B cell (primary cell): ENCODE results near the gene ACSL1. TPM values are rescaled to one million over a fixed set of nuclear protein-coding genes. Genes with fewer than 3 reads are reported as not detected.

Experiments
- ATAC-seq: fragments of 200-7000 bp; cut with Tn5 transposase; one replicate; pipeline ENCODE4 v1.10.0; 2021; ENCODE audit warnings: low read depth, mild to moderate bottlenecking, moderate number of reproducible peaks, moderate library complexity
- CTCF ChIA-PET: fragments of 350-600 bp; sonication (Branson Sonifier 250); formaldehyde crosslinking; loops from one replicate; lab custom pipeline; 2021; ENCODE audit warnings: antibody characterized with exemption, inconsistent platforms; lab: Charles Lee
- POLR2A ChIA-PET: fragments of 350-600 bp; sonication (Branson Sonifier 250); formaldehyde crosslinking; loops from one replicate; lab custom pipeline; 2021; ENCODE audit warnings: antibody characterized with exemption; lab: Charles Lee
- DNase-seq: peaks from one replicate; pipeline ENCODE4 v3.0.0; 2013
- H2AFZ ChIP-seq: 2 replicates; pipeline ENCODE4 v1.6.1; 2012; ENCODE audit warnings: mild to moderate bottlenecking, low read depth, low read length; ENCODE audit not compliant: insufficient read depth, poor library complexity, severe bottlenecking
- H3K27ac ChIP-seq, 2 donors: 1 replicate in 1 of 2; 2 replicates in 1 of 2; pipeline ENCODE4 v1.5.1; 2012 to 2013; ENCODE audit warnings: low read length in 2 of 2, mild to moderate bottlenecking in 2 of 2, moderate library complexity in 1 of 2
- H3K27me3 ChIP-seq, 4 experiments: fragments of 200-600 bp in 1 of 4; sonication (generic) in 1 of 4; replicated peaks in 1 of 4; 1 replicate in 2 of 4; 2 replicates in 2 of 4; pipeline versions ENCODE4 v1.6.1 to v1.7.0; 2013 to 2016; ENCODE audit warnings: low read length in 3 of 4, mild to moderate bottlenecking in 2 of 4, mixed read lengths in 1 of 4, moderate library complexity in 1 of 4; ENCODE audit not compliant: insufficient read depth in 4 of 4, control insufficient read depth in 3 of 4; ENCODE audit errors: control extremely low read depth in 1 of 4
- H3K36me3 ChIP-seq, 2 experiments: replicated peaks in 1 of 2; 1 replicate in 1 of 2; 2 replicates in 1 of 2; pipeline versions ENCODE4 v1.6.1 to v1.7.1; 2013; ENCODE audit warnings: low read length in 1 of 2; ENCODE audit not compliant: insufficient read depth in 2 of 2, control insufficient read depth in 1 of 2; ENCODE audit errors: control extremely low read depth in 1 of 2, extremely low read depth in 1 of 2
- H3K4me1 ChIP-seq, 2 donors: fragments of 200-600 bp in 1 of 2; sonication (generic) in 1 of 2; 1 replicate in 1 of 2; 2 replicates in 1 of 2; pipeline versions ENCODE4 v1.5.1 to v1.6.1; 2013 to 2017; ENCODE audit warnings: low read length in 2 of 2; ENCODE audit not compliant: control insufficient read depth in 2 of 2, insufficient read depth in 2 of 2
- H3K4me2 ChIP-seq: replicated peaks from 2 replicates; pipeline ENCODE3; 2012; ENCODE audit warnings: mild to moderate bottlenecking, low read depth, low read length; ENCODE audit not compliant: poor library complexity, severe bottlenecking
- H3K4me3 ChIP-seq, 5 experiments: fragments of 200-600 bp in 1 of 5; sonication (generic) in 1 of 5; 1 replicate in 3 of 5; 2 replicates in 2 of 5; pipeline versions ENCODE4 v1.5.1 to v1.7.0; 2011 to 2016; ENCODE audit warnings: low read length in 4 of 5, mild to moderate bottlenecking in 4 of 5, low read depth in 2 of 5, control low read depth in 1 of 5, moderate library complexity in 1 of 5; ENCODE audit not compliant: insufficient read depth in 1 of 5; ENCODE audit errors: control extremely low read depth in 1 of 5, extremely low read depth in 1 of 5
- H3K79me2 ChIP-seq: fragments of 200-600 bp; sonication (generic); one replicate; pipeline ENCODE4 v1.6.0; 2016; ENCODE audit warnings: low read length; ENCODE audit not compliant: control insufficient read depth, insufficient read depth
- H3K9ac ChIP-seq: fragments of 200-600 bp; sonication (generic); 2 replicates; pipeline ENCODE4 v1.6.1; 2017; ENCODE audit warnings: mild to moderate bottlenecking, low read length, moderate library complexity
- H3K9me3 ChIP-seq, 3 donors: one replicate each; pipeline versions ENCODE4 v1.6.1 to v1.7.1; 2013; ENCODE audit warnings: low read length in 2 of 3; ENCODE audit not compliant: control insufficient read depth in 2 of 3, insufficient read depth in 1 of 3; ENCODE audit errors: control extremely low read depth in 1 of 3
- H4K20me1 ChIP-seq: 2 replicates; pipeline ENCODE4 v1.6.0; 2012; ENCODE audit warnings: mild to moderate bottlenecking, low read length; ENCODE audit not compliant: insufficient read depth, control insufficient read depth, poor library complexity, severe bottlenecking
- H3K27ac Mint-ChIP-seq: one replicate; pipeline ENCODE4 v1.8.0; 2021; ENCODE audit warnings: mixed read lengths
- H3K27me3 Mint-ChIP-seq: one replicate; pipeline ENCODE4 v1.8.0; 2021; ENCODE audit warnings: mixed read lengths
- H3K4me1 Mint-ChIP-seq: one replicate; pipeline ENCODE4 v1.8.0; 2021; ENCODE audit warnings: mixed read lengths
- H3K4me3 Mint-ChIP-seq: one replicate; pipeline ENCODE4 v1.8.0; 2021; ENCODE audit warnings: mixed read lengths
- H3K9me3 Mint-ChIP-seq: one replicate; pipeline ENCODE4 v1.8.0; 2022; ENCODE audit warnings: mixed read lengths; ENCODE audit not compliant: insufficient read depth
- CTCF ChIP-seq: fragments of 200-600 bp; IDR thresholded peaks from one replicate; pipeline ENCODE4 v1.8.0; 2022; ENCODE audit warnings: antibody characterized with exemption, mild to moderate bottlenecking
- EZH2 ChIP-seq: IDR thresholded peaks from 2 replicates; pipeline ENCODE4 v1.6.1; 2012; ENCODE audit warnings: borderline replicate concordance, low read depth, mild to moderate bottlenecking, moderate library complexity, low read length; ENCODE audit not compliant: insufficient read depth, poor library complexity, severe bottlenecking
- WGBS: methylation state at CpG from one replicate; pipeline ENCODE4 v1.1.5; 2013; ENCODE audit warnings: missing lambda C conversion rate; ENCODE audit not compliant: insufficient coverage; 5-methylcytosine and 5-hydroxymethylcytosine counted together
- intact Hi-C: fragments of 100-400 bp; cut with micrococcal nuclease; formaldehyde crosslinking; loops from one replicate; pipeline ENCODE4 v1.10.0; 2022
- polyA plus RNA-seq: library from polyadenylated mRNA; depleted of rRNA; stranded (reverse); fragments of >200 nt; gene quantifications from 2 replicates; pipeline ENCODE4 v1.2.3, GENCODE V29; 2012
- total RNA-seq, 2 donors: library from RNA; stranded (reverse); fragments of 120-200 nt in 1 of 2; gene quantifications; 1 replicate in 1 of 2; 2 replicates in 1 of 2; pipeline versions ENCODE4 v1.2.3 to v1.2.4, GENCODE V29; 2013 to 2022

ACSL1 gene
- total and polyA plus RNA-seq, 2 donors (not counting 1 experiment from before 2014, with no cell fraction given), result 6.6 to 31.8 TPM

- Histone ChIP-seq H3K36me3 (peaks cover 0 to 30% of the 10 kb centered on the region in 2 experiments), H4K20me1 (no peaks in the 10 kb centered on the region), H3K79me2 (no peaks in the 10 kb centered on the region), H2AFZ (no peak overlapping the region), H3K4me2 (no peak overlapping the region), H3K4me1 (no peaks in the 10 kb centered on the region), H3K9ac (no peak overlapping the region), H3K27me3 (no peaks in the 10 kb centered on the region), H3K4me3 (no peak overlapping the region), H3K9me3 (no peaks in the 10 kb centered on the region), H3K27ac (no peak overlapping the region)
- ChIA-PET POLR2A (no interaction called here), CTCF (no interaction called here)
- WGBS, result 100% methylated on average over 3 of the region's 6 CpGs
- intact Hi-C loops, result no loop called here
- Mint-ChIP-seq H3K4me3 (no peak overlapping the region), H3K9me3 (no peaks in the 10 kb centered on the region), H3K27ac (no peak overlapping the region), H3K4me1 (no peaks in the 10 kb centered on the region), H3K27me3 (no peaks in the 10 kb centered on the region)
- TF ChIP-seq CTCF (no peak), EZH2 (no peak)
- no peak for ATAC-seq
- DNase-seq, result no peak
Measured at GRCh38 chr4:184756399-184756798, 69.4 kb downstream of the ACSL1 start.

GRCh38 chr4:184755278-184755677 is 70.5 kb downstream of the ACSL1 start:
- no peak overlapping the region for H3K27ac ChIP-seq

More at GRCh38 chr4:184755278-184755677, 70.5 kb downstream of the ACSL1 start:
- ATAC-seq, result no peak
- Mint-ChIP-seq H3K9me3 (no peaks in the 10 kb centered on the region), H3K27ac (no peak overlapping the region), H3K4me3 (no peak overlapping the region), H3K27me3 (no peaks in the 10 kb centered on the region), H3K4me1 (no peaks in the 10 kb centered on the region)
- Histone ChIP-seq H3K9ac (no peak overlapping the region), H4K20me1 (no peaks in the 10 kb centered on the region), H3K4me3 (no peak overlapping the region), H3K9me3 (no peaks in the 10 kb centered on the region), H2AFZ (no peak overlapping the region), H3K36me3 (peaks cover 0 to 19% of the 10 kb centered on the region in 2 experiments), H3K4me1 (no peaks in the 10 kb centered on the region), H3K79me2 (no peaks in the 10 kb centered on the region), H3K27me3 (no peaks in the 10 kb centered on the region), H3K4me2 (no peak overlapping the region)
- no peak for DNase-seq
- no peak for TF ChIP-seq CTCF
- no peak for TF ChIP-seq EZH2
- WGBS, result 100% methylated on average over 3 of the region's 6 CpGs
- CTCF ChIA-PET, result no interaction called here
- intact Hi-C loops, result no loop called here
- POLR2A ChIA-PET, result no interaction called here
